Endothelial cell of umbilical vein (primary cell): Measurements from ENCODE around the gene KIAA0753. TPM values are rescaled to one million over a fixed set of nuclear protein-coding genes. Genes with fewer than 3 reads are reported as not detected.

Experiments used
- BruUV-seq: library from RNA; stranded (reverse); fragments of 400-500 nt; replicated peaks from 2 replicates; lab custom pipeline; 2021; lab: Mats Ljungman, UMichigan
- CTCF ChIA-PET: fragments of 300-600, 350-600 bp; sonication (Branson Sonifier 250); formaldehyde crosslinking; loops from one replicate; lab custom pipeline; 2021; ENCODE audit warnings: antibody characterized with exemption, inconsistent platforms; lab: Charles Lee
- POLR2A ChIA-PET: fragments of 300-600, 350-600 bp; sonication (Branson Sonifier 250); formaldehyde crosslinking; loops from one replicate; lab custom pipeline; 2021; ENCODE audit warnings: antibody characterized with exemption, inconsistent platforms; lab: Charles Lee
- DNase-seq: peaks from one replicate; pipeline ENCODE4 v3.0.0-alpha.2; 2011; ENCODE audit warnings: low read depth, low spot score
- FAIRE-seq: peaks from 2 replicates; lab custom pipeline; 2011; peaks lifted over from hg19 to GRCh38; lab: Jason Lieb, UNC
- H2AFZ ChIP-seq: 2 replicates; pipeline ENCODE4 v1.6.0; 2012; ENCODE audit warnings: low read depth, low read length, control low read depth, inconsistent platforms
- H3K27ac ChIP-seq: 2 replicates; pipeline ENCODE4 v1.5.1; 2011; ENCODE audit warnings: low read depth, mild to moderate bottlenecking, control low read depth, low read length, moderate library complexity; ENCODE audit not compliant: insufficient read depth
- H3K27me3 ChIP-seq, 2 experiments: 2 replicates each; pipeline versions ENCODE4 v1.6.0 to v1.6.1; 2011; ENCODE audit warnings: low read length in 2 of 2, mixed read lengths in 1 of 2; ENCODE audit not compliant: control insufficient read depth in 2 of 2, insufficient read depth in 2 of 2
- H3K36me3 ChIP-seq, 2 experiments: 2 replicates in 1 of 2; 3 replicates in 1 of 2; pipeline ENCODE4 v1.5.1; 2011; ENCODE audit warnings: low read length in 2 of 2, mild to moderate bottlenecking in 1 of 2, moderate library complexity in 1 of 2; ENCODE audit not compliant: control insufficient read depth in 2 of 2, insufficient read depth in 2 of 2; ENCODE audit errors: extremely low read depth in 1 of 2
- H3K4me1 ChIP-seq: 3 replicates; pipeline ENCODE4 v1.5.1; 2011; ENCODE audit warnings: mild to moderate bottlenecking, low read length; ENCODE audit not compliant: control insufficient read depth, insufficient read depth; ENCODE audit errors: extremely low read depth
- H3K4me2 ChIP-seq: 2 replicates; pipeline ENCODE4 v1.6.1; 2011; ENCODE audit warnings: low read length, control low read depth, mixed read lengths; ENCODE audit not compliant: insufficient read depth
- H3K4me3 ChIP-seq, 3 experiments: fragments of 200-600 bp in 1 of 3; sonication (generic), shearing (Covaris generic) in 1 of 3; replicated peaks in 1 of 3; 2 replicates each; pipeline ENCODE4 v1.5.1; 2011 to 2016; ENCODE audit warnings: control low read depth in 3 of 3, low read length in 3 of 3, mild to moderate bottlenecking in 2 of 3, inconsistent platforms in 1 of 3, low read depth in 1 of 3, moderate library complexity in 1 of 3; ENCODE audit not compliant: insufficient read depth in 1 of 3
- H3K79me2 ChIP-seq: 2 replicates; pipeline ENCODE4 v1.6.0; 2012; ENCODE audit warnings: low read length, inconsistent platforms; ENCODE audit not compliant: control insufficient read depth, insufficient read depth
- H3K9ac ChIP-seq: replicated peaks from 2 replicates; pipeline ENCODE3; 2011; ENCODE audit warnings: low read length, control low read depth; ENCODE audit not compliant: insufficient read depth; ENCODE audit errors: extremely low read depth
- H3K9me1 ChIP-seq: replicated peaks from 3 replicates; pipeline ENCODE4 v1.6.0; 2011; ENCODE audit warnings: mild to moderate bottlenecking, low read length; ENCODE audit not compliant: control insufficient read depth, insufficient read depth; ENCODE audit errors: extremely low read depth
- H3K9me3 ChIP-seq: replicated peaks from 2 replicates; pipeline ENCODE4 v1.5.1; 2012; ENCODE audit warnings: low read length, inconsistent platforms; ENCODE audit not compliant: control insufficient read depth, insufficient read depth
- H4K20me1 ChIP-seq: replicated peaks from 2 replicates; pipeline ENCODE3; 2011; ENCODE audit warnings: mild to moderate bottlenecking, low read length; ENCODE audit not compliant: control insufficient read depth, insufficient read depth; ENCODE audit errors: extremely low read depth
- CTCF ChIP-seq, 2 donors: IDR thresholded peaks; 1 replicate in 1 of 2; 2 replicates in 1 of 2; pipeline ENCODE4 v1.5.1; 2011; ENCODE audit warnings: low read length in 2 of 2, mild to moderate bottlenecking in 2 of 2, moderate library complexity in 2 of 2, control low read depth in 1 of 2, inconsistent platforms in 1 of 2, low read depth in 1 of 2; ENCODE audit not compliant: insufficient read depth in 1 of 2; ENCODE audit errors: extremely low read depth in 1 of 2
- dilution Hi-C: fragments of 300-500 bp; cut with MboI; formaldehyde crosslinking; loops from one replicate; pipeline ENCODE4 v1.15.0; 2019; ENCODE audit warnings: low sequenced_read_pairs; ENCODE audit not compliant: extremely low pct_ligation_motif_present
- intact Hi-C: fragments of 100-400 bp; cut with micrococcal nuclease; formaldehyde crosslinking; loops from one replicate; pipeline ENCODE4 v1.10.0; 2022
- polyA plus RNA-seq, 4 experiments: library from polyadenylated mRNA; depleted of rRNA in 3 of 4; stranded (reverse) in 3 of 4; unstranded in 1 of 4; fragments of >200 nt; gene quantifications; 2 replicates each; pipeline versions ENCODE4 v1.2.1 to v1.2.3, GENCODE V29; 2011 to 2012; ENCODE audit warnings: missing spikeins in 1 of 4
- total RNA-seq: library from RNA; stranded (reverse); gene quantifications from 2 replicates; pipeline ENCODE4 v1.2.3, GENCODE V29; 2021

The KIAA0753 gene
- total and polyA plus RNA-seq, 2 donors (not counting 3 experiments of a cell fraction or from before 2014, with no cell fraction given), result 5.3 to 23.9 TPM

- no peak for TF ChIP-seq CTCF (IDR thresholded peaks at IDR 0.05; ENCODE audit: extremely low read depth in 1 of 2, insufficient read depth in 1 of 2, low read depth in 1 of 2, low read length in 2 of 2)
Measured at GRCh38 chr17:6684881-6685767, 44.6 kb upstream of the KIAA0753 start.

GRCh38 chr17:6684460-6684783 is 43.9 kb upstream of the KIAA0753 start:
- H3K27ac ChIP-seq, result no peak overlapping the region
- H3K9me3 ChIP-seq, result no peaks in the 10 kb centered on the region
- H3K36me3 ChIP-seq, result no peaks in the 10 kb centered on the region
- FAIRE-seq (no peak), DNase-seq (no peak)
- no peak overlapping the region for H3K4me3 ChIP-seq
- BruUV-seq, result no TSS peak
- dilution Hi-C loops (no loop called here), intact Hi-C loops (no loop called here)
- H3K27me3 ChIP-seq, result peaks cover 0 to 3% of the 10 kb centered on the region in 2 experiments
- H3K79me2 ChIP-seq, result no peaks in the 10 kb centered on the region
- H3K4me1 ChIP-seq, result no peaks in the 10 kb centered on the region
- no peak overlapping the region for H3K9ac ChIP-seq
- no peak for TF ChIP-seq CTCF (IDR thresholded peaks at IDR 0.05; ENCODE audit: extremely low read depth in 1 of 2, insufficient read depth in 1 of 2, low read depth in 1 of 2, low read length in 2 of 2)
- no peak overlapping the region for H3K4me2 ChIP-seq
- H3K9me1 ChIP-seq, result no peaks in the 10 kb centered on the region
- POLR2A ChIA-PET, result no interaction called here
- H4K20me1 ChIP-seq, result no peaks in the 10 kb centered on the region
- H2AFZ ChIP-seq, result no peak overlapping the region
- CTCF ChIA-PET, result interaction anchor here (1.2 to 1.3 kb wide), 3 partner anchors 16 to 159 kb away, joined by 5 to 7 read pairs (median 6); no protein-coding TSS in a partner anchor

More at GRCh38 chr17:6684881-6685767, 44.6 kb upstream of the KIAA0753 start:
- Histone ChIP-seq H3K4me1 (no peaks in the 10 kb centered on the region), H3K27ac (no peak overlapping the region), H4K20me1 (no peaks in the 10 kb centered on the region), H3K79me2 (no peaks in the 10 kb centered on the region), H3K9me1 (no peaks in the 10 kb centered on the region), H3K9me3 (no peaks in the 10 kb centered on the region), H3K36me3 (no peaks in the 10 kb centered on the region), H3K27me3 (peaks cover 0 to 3% of the 10 kb centered on the region in 2 experiments), H2AFZ (no peak overlapping the region), H3K4me3 (no peak overlapping the region), H3K9ac (no peak overlapping the region), H3K4me2 (no peak overlapping the region)
- dilution Hi-C loops, result no loop called here
- ChIA-PET CTCF (interaction anchor here (1.2 to 1.3 kb wide), 3 partner anchors 15 to 158 kb away, joined by 5 to 7 read pairs (median 6); no protein-coding TSS in a partner anchor), POLR2A (no interaction called here)
- intact Hi-C loops, result no loop called here
- no peak for DNase-seq
- no peak for FAIRE-seq
- no TSS peak for BruUV-seq
